ENCODE results near the gene GAPDHS. TPM values are rescaled to one million over a fixed set of nuclear protein-coding genes. Genes with fewer than 3 reads are reported as not detected.

GAPDHS gene
- total and polyA plus RNA-seq, 2 of the 13 experiments (the other 11 are each of a cell fraction or from before 2014, with no cell fraction given): not detected

GRCh38 chr19:35495107-35496064 is 37.9 kb upstream of the GAPDHS start (continued):
- TF ChIP-seq, protein P1, sequence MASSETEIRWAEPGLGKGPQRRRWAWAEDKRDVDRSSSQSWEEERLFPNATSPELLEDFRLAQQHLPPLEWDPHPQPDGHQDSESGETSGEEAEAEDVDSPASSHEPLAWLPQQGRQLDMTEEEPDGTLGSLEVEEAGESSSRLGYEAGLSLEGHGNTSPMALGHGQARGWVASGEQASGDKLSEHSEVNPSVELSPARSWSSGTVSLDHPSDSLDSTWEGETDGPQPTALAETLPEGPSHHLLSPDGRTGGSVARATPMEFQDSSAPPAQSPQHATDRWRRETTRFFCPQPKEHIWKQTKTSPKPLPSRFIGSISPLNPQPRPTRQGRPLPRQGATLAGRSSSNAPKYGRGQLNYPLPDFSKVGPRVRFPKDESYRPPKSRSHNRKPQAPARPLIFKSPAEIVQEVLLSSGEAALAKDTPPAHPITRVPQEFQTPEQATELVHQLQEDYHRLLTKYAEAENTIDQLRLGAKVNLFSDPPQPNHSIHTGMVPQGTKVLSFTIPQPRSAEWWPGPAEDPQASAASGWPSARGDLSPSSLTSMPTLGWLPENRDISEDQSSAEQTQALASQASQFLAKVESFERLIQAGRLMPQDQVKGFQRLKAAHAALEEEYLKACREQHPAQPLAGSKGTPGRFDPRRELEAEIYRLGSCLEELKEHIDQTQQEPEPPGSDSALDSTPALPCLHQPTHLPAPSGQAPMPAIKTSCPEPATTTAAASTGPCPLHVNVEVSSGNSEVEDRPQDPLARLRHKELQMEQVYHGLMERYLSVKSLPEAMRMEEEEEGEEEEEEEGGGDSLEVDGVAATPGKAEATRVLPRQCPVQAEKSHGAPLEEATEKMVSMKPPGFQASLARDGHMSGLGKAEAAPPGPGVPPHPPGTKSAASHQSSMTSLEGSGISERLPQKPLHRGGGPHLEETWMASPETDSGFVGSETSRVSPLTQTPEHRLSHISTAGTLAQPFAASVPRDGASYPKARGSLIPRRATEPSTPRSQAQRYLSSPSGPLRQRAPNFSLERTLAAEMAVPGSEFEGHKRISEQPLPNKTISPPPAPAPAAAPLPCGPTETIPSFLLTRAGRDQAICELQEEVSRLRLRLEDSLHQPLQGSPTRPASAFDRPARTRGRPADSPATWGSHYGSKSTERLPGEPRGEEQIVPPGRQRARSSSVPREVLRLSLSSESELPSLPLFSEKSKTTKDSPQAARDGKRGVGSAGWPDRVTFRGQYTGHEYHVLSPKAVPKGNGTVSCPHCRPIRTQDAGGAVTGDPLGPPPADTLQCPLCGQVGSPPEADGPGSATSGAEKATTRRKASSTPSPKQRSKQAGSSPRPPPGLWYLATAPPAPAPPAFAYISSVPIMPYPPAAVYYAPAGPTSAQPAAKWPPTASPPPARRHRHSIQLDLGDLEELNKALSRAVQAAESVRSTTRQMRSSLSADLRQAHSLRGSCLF (CRISPR knock-in tag; IDR thresholded peaks at IDR 0.05; ENCODE audit: borderline replicate concordance): no peak
- TF ChIP-seq, protein P2, sequence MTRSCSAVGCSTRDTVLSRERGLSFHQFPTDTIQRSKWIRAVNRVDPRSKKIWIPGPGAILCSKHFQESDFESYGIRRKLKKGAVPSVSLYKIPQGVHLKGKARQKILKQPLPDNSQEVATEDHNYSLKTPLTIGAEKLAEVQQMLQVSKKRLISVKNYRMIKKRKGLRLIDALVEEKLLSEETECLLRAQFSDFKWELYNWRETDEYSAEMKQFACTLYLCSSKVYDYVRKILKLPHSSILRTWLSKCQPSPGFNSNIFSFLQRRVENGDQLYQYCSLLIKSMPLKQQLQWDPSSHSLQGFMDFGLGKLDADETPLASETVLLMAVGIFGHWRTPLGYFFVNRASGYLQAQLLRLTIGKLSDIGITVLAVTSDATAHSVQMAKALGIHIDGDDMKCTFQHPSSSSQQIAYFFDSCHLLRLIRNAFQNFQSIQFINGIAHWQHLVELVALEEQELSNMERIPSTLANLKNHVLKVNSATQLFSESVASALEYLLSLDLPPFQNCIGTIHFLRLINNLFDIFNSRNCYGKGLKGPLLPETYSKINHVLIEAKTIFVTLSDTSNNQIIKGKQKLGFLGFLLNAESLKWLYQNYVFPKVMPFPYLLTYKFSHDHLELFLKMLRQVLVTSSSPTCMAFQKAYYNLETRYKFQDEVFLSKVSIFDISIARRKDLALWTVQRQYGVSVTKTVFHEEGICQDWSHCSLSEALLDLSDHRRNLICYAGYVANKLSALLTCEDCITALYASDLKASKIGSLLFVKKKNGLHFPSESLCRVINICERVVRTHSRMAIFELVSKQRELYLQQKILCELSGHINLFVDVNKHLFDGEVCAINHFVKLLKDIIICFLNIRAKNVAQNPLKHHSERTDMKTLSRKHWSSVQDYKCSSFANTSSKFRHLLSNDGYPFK (CRISPR knock-in tag; IDR thresholded peaks at IDR 0.05; ENCODE audit: borderline replicate concordance): no peak; the same call in 1 of the 2 replicates
- TF ChIP-seq DMAP1 (CRISPR knock-in tag; IDR thresholded peaks at IDR 0.05) (no peak), TRAFD1 (CRISPR knock-in tag; IDR thresholded peaks at IDR 0.05; ENCODE audit: borderline replicate concordance) (no peak), CBX5 (CRISPR knock-in tag; IDR thresholded peaks at IDR 0.05; ENCODE audit: borderline replicate concordance) (0 out of 2 replicates have a peak, but pooled peaks have one; percentile 32), SP2 (CRISPR knock-in tag; IDR thresholded peaks at IDR 0.05) (no peak), ZNF510 (CRISPR knock-in tag; IDR thresholded peaks at IDR 0.05; ENCODE audit: low read depth) (no peak), ARNT2 (CRISPR knock-in tag; IDR thresholded peaks at IDR 0.05; ENCODE audit: low read depth) (peak; percentile 49; the same call in 1 of the 2 replicates), ZNF225 (CRISPR knock-in tag; IDR thresholded peaks at IDR 0.05) (no peak), FOXP1 (IDR thresholded peaks at IDR 0.05) (no peak), FOXP1 (CRISPR knock-in tag; IDR thresholded peaks at IDR 0.05) (no peak), BCL6 (CRISPR knock-in tag; IDR thresholded peaks at IDR 0.05) (no peak), ZKSCAN1 (IDR thresholded peaks at IDR 0.05; ENCODE audit: low read length) (no peak), ZNF33A (CRISPR knock-in tag; IDR thresholded peaks at IDR 0.05; ENCODE audit: borderline replicate concordance) (no peak), CCDC6 (CRISPR knock-in tag; IDR thresholded peaks at IDR 0.05) (no peak), PCBP1 (IDR thresholded peaks at IDR 0.05; ENCODE audit: borderline replicate concordance, low read depth, low read length) (no peak)
